Measurements from ENCODE around the gene LYZL2.
"Not testable (repeated sequence)": the region's sequence is repeated elsewhere in the genome, so short reads cannot be mapped to it uniquely, and the experiment has no call there.

Gene LYZL2

DNA sequence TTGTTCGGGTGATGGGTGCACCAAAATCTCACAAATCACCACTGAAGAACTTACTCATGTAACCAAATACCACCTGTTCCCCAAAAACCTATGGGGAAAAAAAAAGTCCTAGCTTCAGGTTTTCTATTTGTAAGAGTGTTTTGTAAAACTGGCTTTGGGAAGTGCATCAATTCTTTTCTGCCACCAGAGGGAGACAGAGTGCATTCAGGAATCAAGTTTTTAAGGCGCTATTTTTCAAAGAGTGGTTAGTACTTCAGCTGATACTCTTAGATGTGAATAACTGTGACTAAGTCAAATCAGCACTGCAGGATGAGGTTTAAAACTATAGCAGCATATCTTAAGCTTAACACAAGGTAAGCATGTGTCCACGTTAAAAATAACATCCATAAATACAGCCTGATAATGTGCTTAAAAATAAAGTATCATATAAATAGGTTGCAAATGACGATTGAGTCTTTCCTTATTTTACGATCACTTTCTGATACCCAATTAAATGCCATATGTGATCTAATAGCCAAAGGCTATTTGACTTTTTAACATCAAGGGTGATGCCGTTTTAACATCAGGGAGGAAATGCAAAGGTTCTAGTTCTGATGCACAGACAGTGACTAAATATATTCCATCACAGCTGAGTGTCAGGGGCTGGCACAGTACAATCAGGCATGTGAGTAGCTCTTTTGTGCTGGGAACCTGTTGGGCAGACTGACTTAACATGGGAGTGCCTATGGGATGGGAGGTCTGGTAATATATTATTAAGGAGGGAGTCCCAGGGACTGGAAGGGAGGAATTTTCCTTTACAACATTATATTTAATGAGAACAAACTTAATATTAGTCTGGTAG is 10.6 kb upstream of the LYZL2 start:
- peak; percentile 30 for DNase-seq (ENCODE audit: low spot score)

DNA sequence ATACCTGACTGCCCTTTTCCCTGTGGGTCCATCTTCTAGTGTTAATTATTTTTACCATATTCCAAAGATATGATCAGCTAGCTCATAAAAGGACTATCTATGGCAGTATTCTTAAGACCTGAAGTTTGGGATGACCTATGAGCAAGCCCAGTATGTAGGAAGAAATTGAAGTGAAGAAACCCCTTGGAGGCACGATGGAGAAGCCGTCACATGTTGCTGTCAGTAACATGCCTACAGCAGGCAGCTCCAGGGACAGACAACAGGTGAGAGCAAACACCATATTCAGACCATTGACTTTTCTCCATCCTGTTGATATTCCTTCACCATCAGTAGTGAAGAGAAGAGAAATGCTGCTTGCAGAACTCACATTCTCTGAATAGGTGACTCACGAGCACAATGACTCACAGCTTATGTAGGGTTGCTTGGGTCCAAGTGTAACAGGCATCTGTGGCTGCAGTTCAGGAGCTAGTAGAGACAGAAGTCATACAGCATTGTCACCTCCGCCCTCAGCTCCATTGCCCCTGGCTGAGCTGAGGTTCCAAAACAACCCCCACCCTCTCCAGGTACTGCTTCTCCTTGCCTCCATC is 8.4 kb upstream of the LYZL2 start:
- peak; percentile 7 for DNase-seq (ENCODE audit: low spot score)

DNA sequence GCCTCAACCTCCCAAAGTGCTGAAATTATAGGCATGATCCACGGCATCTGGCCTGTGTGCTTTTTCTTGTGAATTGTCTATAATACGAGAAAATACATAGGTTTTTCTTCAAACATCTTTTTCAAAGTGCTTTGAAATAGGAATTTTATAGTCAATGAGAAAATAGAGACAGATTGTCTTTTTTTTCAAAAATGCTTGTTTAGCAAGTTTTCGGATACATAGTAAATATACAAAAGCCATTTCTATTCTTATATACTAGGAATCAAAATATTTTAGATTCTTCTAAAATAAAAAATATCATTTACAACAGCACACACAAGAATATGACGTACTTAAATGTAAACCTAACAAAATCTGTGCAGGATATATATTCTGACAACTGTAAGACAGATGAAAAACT is 1.6 kb upstream of the LYZL2 start:
- no peak for DNase-seq (ENCODE audit: low spot score)

DNA sequence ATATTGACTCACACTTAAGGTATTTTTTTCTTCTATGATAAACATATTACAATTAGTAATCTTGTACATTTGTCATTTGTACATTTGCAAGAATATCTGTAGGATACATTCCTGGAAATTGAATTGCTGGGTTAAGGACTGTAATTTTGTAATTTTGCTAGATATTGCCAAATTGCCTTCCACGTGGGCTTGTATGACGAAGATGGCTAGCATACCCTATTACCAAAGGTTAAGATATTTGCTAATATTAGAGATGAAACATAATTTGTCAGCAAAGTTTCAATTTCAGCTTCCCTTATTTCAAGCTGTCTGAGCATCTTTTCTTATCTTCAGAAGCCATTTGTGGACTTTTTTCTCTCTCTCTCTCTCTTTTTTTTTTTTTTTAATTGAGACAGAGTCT is 1.0 kb upstream of the LYZL2 start:
- DNase-seq (ENCODE audit: low spot score) = no peak

DNA sequence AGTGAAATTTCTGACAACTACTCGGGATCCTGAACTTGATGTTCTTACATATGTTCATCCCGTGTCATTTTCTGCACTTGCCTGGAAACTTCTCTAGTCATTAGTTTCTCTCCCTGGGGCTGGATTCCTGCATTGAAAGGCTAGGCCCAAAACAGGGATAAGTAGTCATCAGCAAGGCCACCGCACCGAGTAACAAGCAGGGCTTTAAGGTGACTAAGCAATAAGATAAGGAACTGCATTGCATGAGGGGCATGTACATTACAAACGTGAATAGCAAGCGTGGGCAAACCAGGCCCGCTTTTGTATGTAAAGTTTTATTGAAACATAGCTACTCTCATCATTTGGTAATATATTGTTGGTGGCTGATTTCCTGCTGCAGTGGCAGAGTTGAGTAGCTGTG is 977 bp downstream of the LYZL2 start:
- not testable (repeated sequence) for DNase-seq (ENCODE audit: low spot score)

DNA sequence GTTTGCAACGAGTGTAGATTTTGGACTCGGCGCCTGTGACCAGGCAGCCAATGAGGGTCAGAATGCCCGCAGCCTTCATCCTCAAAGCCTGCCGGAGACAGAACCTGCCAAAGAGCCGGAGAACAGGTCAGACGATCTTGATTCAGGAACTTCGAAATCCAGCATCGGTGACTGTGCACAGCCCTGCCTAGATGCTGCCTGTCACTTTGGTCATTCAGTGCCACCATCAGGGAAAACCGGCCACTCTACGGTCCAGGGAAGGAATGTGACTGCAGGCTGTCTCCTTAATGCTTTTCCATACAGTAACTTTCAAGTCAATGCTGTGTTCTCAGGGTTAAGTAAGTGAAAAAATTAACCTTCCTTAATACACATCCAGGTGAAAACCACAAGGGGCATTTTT is 2.7 kb downstream of the LYZL2 start:
- not testable (repeated sequence) for DNase-seq (ENCODE audit: low spot score)

DNA sequence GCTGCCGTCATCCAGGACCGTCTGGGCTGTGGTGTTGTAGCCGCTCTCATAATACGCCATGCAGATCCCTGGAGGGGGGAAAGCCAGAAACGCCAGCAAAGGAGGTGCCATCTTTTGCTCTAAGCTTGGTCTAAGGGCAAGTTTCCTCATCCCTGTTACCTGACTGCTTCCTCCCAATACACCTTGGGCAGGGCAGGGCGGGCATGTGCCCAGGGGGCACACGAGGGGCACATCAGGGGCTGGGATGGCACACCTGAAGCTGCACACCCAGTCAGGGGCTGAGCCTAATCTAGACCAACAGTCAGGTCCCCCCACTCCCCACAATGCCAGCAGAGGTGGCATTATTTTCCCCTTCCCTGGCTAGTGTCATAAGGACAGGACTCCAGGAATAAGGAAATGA is 3.4 kb downstream of the LYZL2 start:
- DNase-seq (ENCODE audit: low spot score) = not testable (repeated sequence)

DNA sequence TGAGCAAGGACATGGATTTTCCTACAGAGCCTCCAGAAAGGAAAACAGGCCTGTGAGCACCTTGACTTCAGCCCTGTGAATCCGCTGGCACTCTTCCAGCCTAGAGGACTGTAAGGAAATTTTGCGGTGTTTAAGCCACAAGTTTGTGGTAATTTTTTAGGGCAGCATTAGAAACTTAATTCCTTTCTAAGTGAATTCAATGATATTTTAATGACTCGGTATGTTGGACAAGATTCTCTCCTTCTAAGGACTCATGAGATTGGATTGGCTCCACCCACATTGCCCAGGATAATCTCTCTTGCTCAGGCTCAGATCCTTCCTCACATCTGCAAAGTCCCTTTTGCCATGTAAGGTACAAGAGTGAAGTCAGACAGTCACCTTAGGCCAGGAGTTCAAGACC is 4.5 kb downstream of the LYZL2 start:
- no peak for DNase-seq (ENCODE audit: low spot score)

DNA sequence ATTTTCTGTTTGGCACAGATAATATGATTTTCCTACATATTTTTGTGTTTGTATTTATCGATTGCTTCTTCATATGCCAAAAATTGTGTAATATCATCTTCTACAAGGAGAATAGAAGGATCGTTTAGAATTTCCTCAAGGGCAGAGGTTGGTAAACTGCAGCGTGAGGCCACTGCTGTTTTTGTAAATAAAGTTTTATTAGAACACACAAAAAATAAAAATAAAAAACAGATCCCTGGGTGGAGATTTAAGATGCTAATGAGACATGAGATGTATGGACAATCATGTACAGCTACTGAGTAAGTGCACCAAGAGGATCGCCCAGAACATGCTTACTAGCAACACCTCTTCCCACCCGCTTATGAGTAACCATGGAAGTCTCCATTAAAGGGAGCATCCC is 9.6 kb downstream of the LYZL2 start:
- DNase-seq (ENCODE audit: low spot score) = no peak

DNA sequence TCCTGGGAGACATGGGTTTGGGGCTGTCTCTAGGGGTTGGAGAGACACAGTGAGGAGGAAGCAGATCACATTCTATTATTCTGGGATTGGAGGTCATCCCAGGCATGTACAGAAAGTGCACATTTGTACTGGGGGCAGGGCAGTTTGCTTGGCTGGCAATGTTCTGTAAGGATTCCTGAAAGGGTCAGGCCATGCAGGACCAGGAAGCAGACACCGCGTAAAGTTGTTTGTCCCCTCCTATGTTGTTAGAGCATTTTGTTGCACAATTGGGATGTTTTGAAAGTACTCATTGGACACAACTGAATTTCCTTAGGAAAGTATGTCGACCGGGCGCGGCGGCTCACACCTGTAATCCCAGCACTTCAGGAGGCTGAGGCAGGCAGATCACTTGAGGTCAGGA is 12.5 kb downstream of the LYZL2 start:
- no peak for DNase-seq (ENCODE audit: low spot score)

DNA sequence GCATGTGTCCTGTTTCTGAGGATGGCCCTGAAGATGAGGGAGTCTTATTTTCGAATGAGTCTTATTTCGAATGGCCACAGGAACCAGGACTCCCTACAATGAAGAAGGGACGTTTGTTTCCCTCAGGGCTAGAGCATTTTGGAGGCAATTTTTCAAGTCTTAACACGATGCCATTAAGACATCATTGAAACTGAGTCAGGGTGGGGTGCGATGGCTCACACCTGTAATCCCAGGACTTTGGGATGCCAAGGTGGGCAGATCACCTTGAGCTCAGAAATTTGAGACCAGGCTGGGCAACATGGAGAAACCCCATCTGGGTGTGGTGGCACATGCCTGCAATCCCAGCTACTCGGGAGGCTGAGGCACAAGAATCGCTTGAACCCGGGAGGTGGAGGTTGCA is 18.5 kb downstream of the LYZL2 start:
- not testable (repeated sequence) for DNase-seq (ENCODE audit: low spot score)

DNA sequence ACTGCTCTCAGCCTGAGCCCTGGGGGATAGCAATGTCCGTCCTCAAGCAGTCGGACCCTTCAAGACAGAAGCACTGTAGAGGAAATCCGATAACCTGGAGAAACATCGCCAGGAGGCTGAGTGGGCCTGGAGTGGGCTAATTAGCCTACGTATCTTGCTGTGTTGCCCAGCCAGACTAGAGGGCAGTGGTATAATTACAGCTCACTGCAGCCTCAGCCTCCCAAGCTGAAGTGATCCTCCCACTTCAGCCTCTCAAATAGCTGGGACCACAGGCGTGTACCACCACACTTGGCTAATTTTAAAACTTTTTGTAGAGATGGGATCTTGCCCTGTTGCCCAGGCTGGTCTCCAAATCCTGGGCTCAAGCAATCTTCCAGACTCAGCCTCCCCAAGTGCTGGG is 21.7 kb downstream of the LYZL2 start:
- no peak for DNase-seq (ENCODE audit: low spot score)

DNA sequence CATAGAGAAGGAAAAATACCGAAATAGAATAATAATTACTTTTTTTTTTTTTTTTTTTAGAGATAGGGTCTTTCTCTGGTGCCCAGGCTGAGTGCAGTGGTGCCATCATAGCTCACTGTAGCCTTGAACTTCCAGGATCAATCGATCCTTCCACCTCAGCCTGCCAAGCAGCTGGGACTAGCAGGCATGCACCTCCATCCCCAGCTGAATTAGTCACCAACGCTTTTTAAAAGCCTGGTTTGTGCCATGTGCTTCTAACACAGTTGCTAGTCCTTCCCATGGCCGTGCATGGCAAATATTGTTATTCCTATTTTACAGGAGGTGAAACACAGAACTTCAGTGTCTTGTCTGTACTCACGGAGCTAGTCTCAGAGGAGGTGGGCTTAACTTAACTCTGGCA is 23.2 kb downstream of the LYZL2 start:
- DNase-seq (ENCODE audit: low spot score) = no peak

DNA sequence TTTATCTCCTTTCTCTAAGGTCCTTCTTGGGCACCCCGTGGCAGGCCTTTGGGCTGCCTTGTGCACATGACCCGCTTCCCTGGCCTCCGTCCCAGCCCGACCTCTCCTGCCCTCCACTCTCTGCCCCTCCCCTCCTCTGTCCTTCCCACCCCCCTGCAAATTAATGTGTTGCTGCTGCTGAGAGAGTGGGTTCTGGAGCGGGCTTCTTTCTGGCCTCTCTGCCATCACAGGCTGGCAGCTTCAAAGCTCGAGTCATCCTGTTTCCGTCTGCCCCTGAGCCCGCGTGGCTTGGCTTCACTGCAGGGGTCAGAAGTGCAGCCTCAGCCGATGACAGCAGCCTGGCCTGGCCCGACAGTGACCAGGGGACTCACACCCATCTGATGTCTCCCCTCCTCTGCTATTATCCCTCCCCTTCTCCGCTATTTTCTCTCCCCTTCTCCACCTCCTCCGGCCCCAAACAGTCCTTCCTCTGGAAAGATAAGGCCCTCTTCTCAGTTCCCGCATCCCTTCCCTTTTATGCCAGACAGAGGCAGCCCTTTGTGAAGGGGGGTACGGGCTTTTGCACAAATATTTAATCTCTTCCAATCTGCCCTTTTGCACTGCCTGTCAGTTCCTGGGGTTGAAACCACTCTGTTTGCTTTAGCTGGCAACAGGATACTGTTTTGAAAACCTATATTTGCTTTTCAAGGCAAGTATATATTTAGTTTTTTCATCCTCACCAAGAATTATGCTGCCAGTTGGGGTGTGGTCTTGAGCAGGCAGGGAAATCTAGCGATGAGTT is 24.0 kb downstream of the LYZL2 start:
- not testable (repeated sequence) for DNase-seq (ENCODE audit: low spot score)

DNA sequence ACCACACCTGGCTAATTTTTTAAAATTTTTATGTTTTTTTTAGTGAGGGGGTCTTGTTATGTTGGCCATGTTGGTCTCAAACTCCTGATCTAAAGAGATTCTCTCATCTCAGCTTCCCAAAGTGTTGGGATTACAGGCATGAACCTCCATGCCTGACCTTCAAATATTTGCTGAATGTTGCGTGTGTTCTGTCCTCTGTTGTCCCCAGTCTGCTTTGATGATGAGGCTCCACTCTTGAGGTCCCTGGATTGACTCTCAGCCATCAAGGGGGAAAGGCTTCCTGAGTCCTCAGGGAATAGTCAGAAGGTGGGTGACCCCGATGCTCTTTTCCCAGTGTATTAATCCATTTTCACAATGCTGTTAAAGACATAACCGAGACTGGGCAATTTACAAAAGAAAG is 26.0 kb downstream of the LYZL2 start:
- no peak for DNase-seq (ENCODE audit: low spot score)

DNA sequence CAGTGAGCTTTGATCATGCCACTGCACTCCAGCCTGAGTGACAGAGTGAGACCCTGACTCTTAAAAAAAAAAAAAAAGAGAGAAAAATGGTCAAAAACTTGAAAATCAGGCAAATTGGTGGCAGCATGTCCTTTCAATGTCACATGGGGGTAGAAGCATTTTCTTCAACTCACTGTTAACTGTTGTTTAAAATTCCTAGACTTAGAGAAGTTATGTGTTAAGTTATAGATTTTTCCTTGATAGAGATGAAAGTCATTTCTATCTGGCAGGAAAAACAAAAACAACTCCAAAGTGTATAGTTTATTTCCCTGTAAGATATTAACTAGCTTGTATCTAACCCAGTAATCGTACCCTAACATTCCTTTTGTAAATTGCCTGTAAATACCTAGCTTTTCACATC is 26.8 kb downstream of the LYZL2 start:
- no peak for DNase-seq (ENCODE audit: low spot score)

DNA sequence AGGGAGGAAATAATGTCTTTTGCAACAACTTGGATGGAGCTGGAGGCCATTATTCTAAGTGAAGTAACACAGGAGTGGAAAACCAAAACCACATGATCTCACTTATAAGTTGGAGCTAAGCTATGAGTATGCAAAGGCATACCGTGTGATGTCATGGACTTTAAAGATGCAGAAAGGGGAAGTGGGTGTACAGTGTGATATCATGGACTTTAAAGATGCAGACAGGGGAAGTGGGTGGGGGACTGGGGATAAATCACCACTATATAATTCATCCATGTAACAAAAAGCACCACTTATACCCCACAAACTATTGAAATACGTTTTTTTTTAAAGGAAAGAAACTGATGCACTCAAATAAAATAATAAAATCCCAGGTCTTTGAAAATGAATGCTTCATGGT is 29.5 kb downstream of the LYZL2 start:
- DNase-seq (ENCODE audit: low spot score) = no peak

DNA sequence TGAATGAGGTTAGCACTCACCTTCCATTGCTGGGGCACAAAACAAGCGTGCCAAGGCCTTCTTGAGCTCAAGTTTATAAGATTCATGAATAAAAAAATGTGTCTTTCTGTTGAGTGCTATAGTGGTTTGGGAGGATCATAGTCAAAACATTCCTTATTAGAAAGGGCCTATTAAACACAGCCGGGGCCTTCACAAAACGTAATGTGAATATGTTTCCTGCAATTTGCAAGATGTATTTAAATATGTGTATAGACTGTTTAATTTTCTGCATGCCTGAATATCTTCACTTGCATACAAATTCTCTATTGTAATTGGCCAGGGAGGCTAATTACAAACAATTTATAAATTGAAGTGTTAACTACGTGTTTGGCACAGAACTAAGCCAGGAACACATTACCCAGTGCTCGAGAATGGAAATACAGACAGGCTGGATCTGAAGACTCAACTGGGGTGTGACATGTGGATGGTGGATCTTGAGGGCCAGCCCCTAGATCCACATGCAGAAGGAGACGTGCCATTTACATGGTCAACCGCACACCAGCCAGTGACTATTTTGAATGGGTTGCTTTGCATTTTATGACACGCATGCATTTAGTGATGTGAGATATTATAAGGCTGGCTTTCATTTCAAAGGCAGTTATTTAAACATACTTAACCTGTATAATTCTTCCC is 31.3 kb downstream of the LYZL2 start:
- DNase-seq (ENCODE audit: low spot score) = no peak

DNA sequence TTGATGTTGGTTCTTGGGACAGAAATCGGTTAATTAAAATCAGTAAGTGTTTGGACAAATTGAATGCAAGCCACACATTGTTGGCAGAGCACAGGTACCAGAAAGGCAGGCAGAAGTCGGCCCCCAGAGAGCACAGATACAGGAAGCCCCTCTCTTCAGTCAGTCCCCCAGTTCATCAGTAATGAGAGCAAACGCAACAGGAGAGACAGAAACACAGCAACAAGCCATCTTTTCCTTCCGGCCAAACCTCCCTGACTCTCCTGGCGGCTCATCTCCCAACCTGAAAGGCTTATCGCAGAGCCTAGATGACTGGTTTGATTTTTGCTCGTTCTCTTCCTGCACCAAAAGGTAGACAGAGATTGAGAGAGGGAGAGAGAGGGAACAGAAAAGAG is 32.1 kb downstream of the LYZL2 start:
- DNase-seq (ENCODE audit: low spot score) = not testable (repeated sequence)

DNA sequence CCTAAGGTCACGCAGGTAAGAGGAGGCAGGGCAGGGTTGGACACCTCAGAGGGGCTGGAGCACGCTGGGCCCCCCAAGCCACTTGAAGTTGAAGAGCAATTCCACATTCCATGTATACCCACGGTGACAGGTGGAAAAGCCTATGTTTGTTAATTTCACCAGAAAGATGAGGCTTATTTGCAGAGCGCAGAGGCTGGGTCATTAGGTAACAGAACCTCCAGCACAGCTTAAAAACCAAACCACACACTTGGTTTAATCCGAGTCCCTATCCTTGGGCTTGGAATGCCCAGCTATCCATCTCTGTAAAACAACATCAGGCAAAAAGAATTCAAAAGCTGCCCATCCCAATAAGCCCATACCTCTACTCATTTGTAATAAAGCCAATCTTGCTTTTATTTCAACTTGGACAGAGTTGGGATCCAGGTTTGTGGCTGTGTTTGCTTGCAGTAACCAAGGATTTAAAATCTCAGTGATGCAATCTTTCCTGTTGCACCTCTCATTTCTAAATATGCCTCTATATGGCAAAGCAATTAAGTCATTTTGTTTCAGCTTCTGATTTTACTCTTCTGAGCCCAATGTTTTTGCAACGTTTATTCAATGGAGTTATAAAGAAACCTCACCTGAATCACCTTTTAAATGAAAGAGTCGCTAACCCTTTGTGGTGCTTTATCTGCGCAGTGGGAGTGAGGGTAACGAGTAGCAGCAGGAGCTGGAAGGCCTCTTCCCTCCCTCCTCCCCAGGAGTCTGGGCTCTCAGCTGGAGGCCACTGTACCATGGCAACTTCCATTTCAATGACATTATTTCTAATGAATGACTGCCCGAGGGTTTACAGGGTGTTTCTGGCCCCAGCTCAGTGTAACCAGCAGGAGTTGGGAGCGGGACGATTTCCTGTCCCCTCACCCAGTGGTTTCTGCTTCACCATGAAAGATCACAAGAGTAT is 32.8 kb downstream of the LYZL2 start:
- DNase-seq (ENCODE audit: low spot score) = not testable (repeated sequence)

DNA sequence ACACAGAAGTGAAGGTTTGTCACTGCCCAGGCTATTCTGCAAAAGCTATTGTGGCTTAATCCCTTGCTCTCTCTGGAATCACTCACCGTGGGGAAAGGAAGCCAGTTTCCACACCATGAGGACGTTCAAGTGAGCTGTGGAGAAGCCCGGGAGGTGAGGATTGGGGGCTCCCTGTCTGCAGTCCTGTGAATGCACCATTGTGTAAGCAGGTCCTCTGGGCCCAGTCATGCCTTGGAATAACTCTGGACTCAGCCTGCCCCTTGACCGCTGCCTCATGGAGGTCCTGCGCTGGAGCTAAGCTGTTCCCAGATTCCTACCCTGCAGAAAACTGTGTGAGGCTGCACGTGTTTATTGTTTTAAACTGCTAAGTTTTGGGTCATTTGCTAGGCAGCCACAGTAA is 33.5 kb downstream of the LYZL2 start:
- DNase-seq (ENCODE audit: low spot score) = no peak
